ENCODE measurements around the gene R3HDM1. TPM values are rescaled to one million over a fixed set of nuclear protein-coding genes. Genes with fewer than 3 reads are reported as not detected.
"Not testable (repeated sequence)": the region's sequence is repeated elsewhere in the genome, so short reads cannot be mapped to it uniquely, and the experiment has no call there.

Gene R3HDM1
- total RNA-seq, 4 donors from 2014 or later = 15.9 to 27.9 (median 22.8) TPM

GRCh38 chr2:135694711-135695110 lies 163.4 kb downstream of the R3HDM1 start:
- H3K36me3 ChIP-seq = peaks cover 0 to 9% of the 10 kb centered on the region in 2 donors
- ATAC-seq = no peak
- WGBS, 2 donors (ENCODE audit: low coverage in 1 of 2) = 60 to 85% methylated on average over 2 of the region's 2 CpGs
- no peak overlapping the region for H3K4me3 ChIP-seq
- no peak overlapping the region for H3K27ac ChIP-seq
- H3K4me1 ChIP-seq = no peaks in the 10 kb centered on the region
- no peaks in the 10 kb centered on the region for H3K27me3 ChIP-seq
- TF ChIP-seq CTCF (IDR thresholded peaks at IDR 0.05) (no peak), POLR2A (IDR thresholded peaks at IDR 0.05) (no peak), EP300 (IDR thresholded peaks at IDR 0.05) (no peak), POLR2AphosphoS5 (IDR thresholded peaks at IDR 0.05) (no peak)
- H3K9me3 ChIP-seq = no peaks in the 10 kb centered on the region

- Histone ChIP-seq H3K27me3 (no peaks in the 10 kb centered on the region), H3K9me3 (no peaks in the 10 kb centered on the region), H3K36me3 (peaks cover 0 to 9% of the 10 kb centered on the region in 2 donors), H3K4me1 (no peaks in the 10 kb centered on the region), H3K4me3 (no peak overlapping the region), H3K27ac (no peak overlapping the region)
- 68 to 100% methylated on average over 1 to 2 of the region's 2 CpGs for WGBS, 2 donors (ENCODE audit: low coverage in 1 of 2)
- ATAC-seq = no peak
- no peak for TF ChIP-seq POLR2AphosphoS5 (IDR thresholded peaks at IDR 0.05)
- no peak for TF ChIP-seq POLR2A (IDR thresholded peaks at IDR 0.05)
These were observed 167.6 kb downstream of the R3HDM1 start for GRCh38 chr2:135698838-135699237.

- Histone ChIP-seq H3K36me3 (peaks cover 0 to under 1% of the 10 kb centered on the region in 2 donors), H3K27me3 (no peaks in the 10 kb centered on the region), H3K27ac (no peak overlapping the region), H3K4me3 (no peak overlapping the region), H3K9me3 (no peaks in the 10 kb centered on the region), H3K4me1 (no peaks in the 10 kb centered on the region)
- TF ChIP-seq POLR2A (IDR thresholded peaks at IDR 0.05) (no peak), POLR2AphosphoS5 (IDR thresholded peaks at IDR 0.05) (no peak), EP300 (IDR thresholded peaks at IDR 0.05) (no peak), CTCF (IDR thresholded peaks at IDR 0.05) (no peak)
- no peak for ATAC-seq
- 70 to 94% methylated on average over 2 of the region's 2 CpGs for WGBS, 2 donors (ENCODE audit: low coverage in 1 of 2)
These were observed 170.2 kb downstream of the R3HDM1 start for GRCh38 chr2:135701442-135701841.

- Histone ChIP-seq H3K27ac (no peak overlapping the region), H3K36me3 (no peaks in the 10 kb centered on the region), H3K4me1 (no peaks in the 10 kb centered on the region), H3K4me3 (no peak overlapping the region), H3K27me3 (no peaks in the 10 kb centered on the region), H3K9me3 (no peaks in the 10 kb centered on the region)
- no peak for ATAC-seq
- 25 to 38% methylated on average over 1 of the region's 1 CpG for WGBS, 2 donors (ENCODE audit: low coverage in 1 of 2)
- no peak for TF ChIP-seq CTCF (IDR thresholded peaks at IDR 0.05)
- no peak for TF ChIP-seq POLR2AphosphoS5 (IDR thresholded peaks at IDR 0.05)
- TF ChIP-seq EP300 (IDR thresholded peaks at IDR 0.05) = no peak
- TF ChIP-seq POLR2A (IDR thresholded peaks at IDR 0.05) = no peak
These were observed 172.0 kb downstream of the R3HDM1 start for GRCh38 chr2:135703300-135703699.

- H3K4me1 ChIP-seq, H3K27me3 ChIP-seq, H3K4me3 ChIP-seq, ATAC-seq, H3K36me3 ChIP-seq, H3K27ac ChIP-seq, H3K9me3 ChIP-seq: not testable (repeated sequence)
- 97% methylated on average over 4 of the region's 5 CpGs; no CpG with 5 or more reads in 1 of the 2 donors for WGBS, 2 donors (ENCODE audit: low coverage in 1 of 2)
These were observed 172.8 kb downstream of the R3HDM1 start for GRCh38 chr2:135704075-135704474.

GRCh38 chr2:135708159-135708558 lies 176.9 kb downstream of the R3HDM1 start:
- Histone ChIP-seq H3K27ac (no peak overlapping the region), H3K9me3 (no peaks in the 10 kb centered on the region), H3K4me1 (no peaks in the 10 kb centered on the region), H3K4me3 (no peak overlapping the region), H3K36me3 (peaks cover 0 to 4% of the 10 kb centered on the region in 2 donors), H3K27me3 (no peaks in the 10 kb centered on the region)
- no peak for TF ChIP-seq POLR2A (IDR thresholded peaks at IDR 0.05)
- no peak for TF ChIP-seq EP300 (IDR thresholded peaks at IDR 0.05)
- no peak for TF ChIP-seq POLR2AphosphoS5 (IDR thresholded peaks at IDR 0.05)
- 84 to 94% methylated on average over 4 of the region's 4 CpGs for WGBS, 2 donors (ENCODE audit: low coverage in 1 of 2)
- ATAC-seq = no peak

Data from gastroesophageal sphincter (tissue), 4 donors.